DND-41 (cell line): ENCODE measurements around the gene CDA.

ENCODE experiments used
- ATAC-seq: fragments of 200-7000 bp; cut with Tn5 transposase; 3 replicates; pipeline ENCODE4 v1.9.1; 2021; ENCODE audit warnings: low read depth; ENCODE audit not compliant: insufficient read depth
- DNase-seq: peaks from one replicate; pipeline ENCODE4 v3.0.0-alpha.2; 2020
- H2AFZ ChIP-seq: 2 replicates; pipeline ENCODE4 v1.6.0; 2012; ENCODE audit warnings: low read depth, low read length
- H3K27ac ChIP-seq: 2 replicates; pipeline ENCODE4 v1.5.1; 2012; ENCODE audit warnings: low read length, inconsistent platforms
- H3K27me3 ChIP-seq: fragments of 200-600 bp; sonication (generic); 2 replicates; pipeline ENCODE4 v1.6.0; 2012; ENCODE audit warnings: low read length, mild to moderate bottlenecking, inconsistent platforms; ENCODE audit not compliant: insufficient read depth, poor library complexity
- H3K36me3 ChIP-seq: 2 replicates; pipeline ENCODE4 v1.5.1; 2012; ENCODE audit warnings: low read length, inconsistent platforms; ENCODE audit not compliant: insufficient read depth
- H3K4me1 ChIP-seq: 2 replicates; pipeline ENCODE4 v1.5.1; 2012; ENCODE audit warnings: mild to moderate bottlenecking, low read length; ENCODE audit not compliant: insufficient read depth
- H3K4me2 ChIP-seq: 2 replicates; pipeline ENCODE4 v1.6.0; 2012; ENCODE audit warnings: mild to moderate bottlenecking, moderate library complexity, low read length, inconsistent platforms; ENCODE audit not compliant: insufficient read depth
- H3K4me3 ChIP-seq, 2 experiments: fragments of 200-600 bp in 1 of 2; shearing (Covaris generic) in 1 of 2; 2 replicates each; pipeline ENCODE4 v1.5.1; 2012 to 2016; ENCODE audit warnings: inconsistent platforms in 2 of 2, low read length in 2 of 2, mild to moderate bottlenecking in 2 of 2, low read depth in 1 of 2, moderate library complexity in 1 of 2
- H3K79me2 ChIP-seq: 2 replicates; pipeline ENCODE4 v1.6.0; 2012; ENCODE audit warnings: low read length, inconsistent platforms; ENCODE audit not compliant: insufficient read depth
- H3K9ac ChIP-seq: 2 replicates; pipeline ENCODE4 v1.6.0; 2012; ENCODE audit warnings: low read depth, mild to moderate bottlenecking, inconsistent platforms, low read length, moderate library complexity
- H3K9me3 ChIP-seq: 2 replicates; pipeline ENCODE4 v1.5.1; 2012; ENCODE audit warnings: low read length, moderate library complexity, mild to moderate bottlenecking, inconsistent platforms; ENCODE audit not compliant: insufficient read depth, severe bottlenecking
- H4K20me1 ChIP-seq: 2 replicates; pipeline ENCODE4 v1.6.0; 2012; ENCODE audit warnings: low read length; ENCODE audit not compliant: insufficient read depth
- CTCF ChIP-seq: IDR thresholded peaks from 2 replicates; pipeline ENCODE4 v1.5.1; 2012; ENCODE audit warnings: borderline replicate concordance, low read length, moderate library complexity, mild to moderate bottlenecking; ENCODE audit not compliant: poor library complexity, severe bottlenecking; ENCODE audit errors: extremely low read depth
- EZH2 ChIP-seq: IDR thresholded peaks from 3 replicates; pipeline ENCODE4 v1.6.1; 2012; ENCODE audit warnings: borderline replicate concordance, low read depth, mild to moderate bottlenecking, moderate library complexity, low read length, inconsistent platforms; ENCODE audit not compliant: severe bottlenecking

The CDA gene

GRCh38 chr1:20578721-20579395, 10.0 kb upstream of the CDA start:
- no peak overlapping the region for H3K4me3 ChIP-seq
- H3K27me3 ChIP-seq, result no peaks in the 10 kb centered on the region
- no peak for ATAC-seq
- no peaks in the 10 kb centered on the region for H4K20me1 ChIP-seq
- no peak for DNase-seq
- no peak overlapping the region for H2AFZ ChIP-seq
- no peak overlapping the region for H3K4me2 ChIP-seq
- no peak overlapping the region for H3K9ac ChIP-seq
- no peak overlapping the region for H3K27ac ChIP-seq
- H3K36me3 ChIP-seq, result no peaks in the 10 kb centered on the region
- no peaks in the 10 kb centered on the region for H3K79me2 ChIP-seq
- TF ChIP-seq CTCF, result no peak
- no peak for TF ChIP-seq EZH2
- no peaks in the 10 kb centered on the region for H3K4me1 ChIP-seq
- no peaks in the 10 kb centered on the region for H3K9me3 ChIP-seq

- TF ChIP-seq CTCF (no peak), EZH2 (no peak)
- H3K36me3 ChIP-seq, result no peaks in the 10 kb centered on the region
- ATAC-seq (no peak), DNase-seq (no peak)
- H3K4me3 ChIP-seq, result no peak overlapping the region
- no peaks in the 10 kb centered on the region for H3K9me3 ChIP-seq
- H3K9ac ChIP-seq, result no peak overlapping the region
- no peak overlapping the region for H3K4me2 ChIP-seq
- H3K79me2 ChIP-seq, result no peaks in the 10 kb centered on the region
- no peak overlapping the region for H3K27ac ChIP-seq
- H2AFZ ChIP-seq, result no peak overlapping the region
- no peaks in the 10 kb centered on the region for H4K20me1 ChIP-seq
- no peaks in the 10 kb centered on the region for H3K4me1 ChIP-seq
- peaks cover 5% of the 10 kb centered on the region for H3K27me3 ChIP-seq
Observed at GRCh38 chr1:20584890-20585289, 4.0 kb upstream of the CDA start.

GRCh38 chr1:20586953-20587660, 1.8 kb upstream of the CDA start:
- DNase-seq, result no peak
- Histone ChIP-seq H3K4me2 (no peak overlapping the region), H3K9me3 (no peaks in the 10 kb centered on the region), H3K4me1 (no peaks in the 10 kb centered on the region), H2AFZ (no peak overlapping the region), H3K9ac (no peak overlapping the region), H3K36me3 (no peaks in the 10 kb centered on the region), H3K79me2 (no peaks in the 10 kb centered on the region), H4K20me1 (no peaks in the 10 kb centered on the region), H3K4me3 (no peak overlapping the region), H3K27me3 (peaks cover 11% of the 10 kb centered on the region), H3K27ac (no peak overlapping the region)
- no peak for ATAC-seq
- TF ChIP-seq EZH2 (no peak), CTCF (no peak)
